ENCODE measurements around the gene SCN3B.
A peak's percentile ranks its signal among the peaks of the same experiment; 100 is the strongest.

DNA sequence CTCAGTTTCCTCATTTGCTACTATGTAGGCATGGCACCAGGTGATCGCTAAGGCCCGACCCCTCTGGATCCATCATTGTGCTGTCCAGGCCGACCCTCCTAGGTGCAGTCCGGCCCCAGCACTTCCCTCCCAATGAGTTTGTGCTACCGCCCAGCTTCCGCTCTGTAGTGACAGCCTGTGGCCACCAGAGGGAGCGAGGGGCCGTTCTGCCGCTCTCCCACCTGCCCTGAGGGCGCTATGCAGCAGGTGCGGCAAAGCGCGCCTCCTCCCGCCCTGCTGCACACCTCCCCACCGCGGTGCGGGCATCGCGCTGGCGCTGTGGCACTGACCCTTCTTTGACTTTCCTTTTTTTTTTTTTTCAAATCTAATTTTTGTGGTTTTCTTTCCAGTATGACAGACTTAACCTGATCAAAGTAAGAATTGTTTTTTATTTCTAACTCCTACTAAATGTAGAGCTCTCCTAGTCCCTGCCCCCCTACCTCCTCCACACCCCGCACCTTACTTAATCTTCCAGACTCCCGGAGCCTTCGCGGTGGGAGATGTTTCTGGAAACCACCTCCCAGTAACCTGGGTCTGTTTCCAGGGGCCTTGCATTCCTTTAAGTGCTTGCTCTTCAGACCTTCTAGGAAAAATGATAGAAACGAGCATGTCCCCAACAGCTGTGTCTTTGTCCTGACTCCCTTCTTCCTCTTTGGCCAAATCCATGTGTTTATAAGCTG is 73.7 kb downstream of the SCN3B start:
- TF ChIP-seq, protein P1, sequence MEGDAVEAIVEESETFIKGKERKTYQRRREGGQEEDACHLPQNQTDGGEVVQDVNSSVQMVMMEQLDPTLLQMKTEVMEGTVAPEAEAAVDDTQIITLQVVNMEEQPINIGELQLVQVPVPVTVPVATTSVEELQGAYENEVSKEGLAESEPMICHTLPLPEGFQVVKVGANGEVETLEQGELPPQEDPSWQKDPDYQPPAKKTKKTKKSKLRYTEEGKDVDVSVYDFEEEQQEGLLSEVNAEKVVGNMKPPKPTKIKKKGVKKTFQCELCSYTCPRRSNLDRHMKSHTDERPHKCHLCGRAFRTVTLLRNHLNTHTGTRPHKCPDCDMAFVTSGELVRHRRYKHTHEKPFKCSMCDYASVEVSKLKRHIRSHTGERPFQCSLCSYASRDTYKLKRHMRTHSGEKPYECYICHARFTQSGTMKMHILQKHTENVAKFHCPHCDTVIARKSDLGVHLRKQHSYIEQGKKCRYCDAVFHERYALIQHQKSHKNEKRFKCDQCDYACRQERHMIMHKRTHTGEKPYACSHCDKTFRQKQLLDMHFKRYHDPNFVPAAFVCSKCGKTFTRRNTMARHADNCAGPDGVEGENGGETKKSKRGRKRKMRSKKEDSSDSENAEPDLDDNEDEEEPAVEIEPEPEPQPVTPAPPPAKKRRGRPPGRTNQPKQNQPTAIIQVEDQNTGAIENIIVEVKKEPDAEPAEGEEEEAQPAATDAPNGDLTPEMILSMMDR (IDR thresholded peaks at IDR 0.05) = peak in 5 of 7 experiments; percentile 91 to 98 (median 97)
- TF ChIP-seq EP300 (IDR thresholded peaks at IDR 0.05) = no peak
- TF ChIP-seq POLR2A (IDR thresholded peaks at IDR 0.05) = no peak

Measured in stomach (tissue), 4 donors.